Nephron (organoid): Measurements from ENCODE around the gene NRSN2.

Source experiments
- H3K27ac Mint-ChIP-seq, 3 experiments: 2 replicates each; pipeline ENCODE4 v1.8.0; 2020; ENCODE audit warnings: mixed read lengths in 3 of 3, mild to moderate bottlenecking in 2 of 3, moderate library complexity in 1 of 3
- H3K27me3 Mint-ChIP-seq: 2 replicates; pipeline ENCODE4 v1.8.0; 2021; ENCODE audit warnings: low read depth, mild to moderate bottlenecking, moderate library complexity, mixed read lengths
- H3K36me3 Mint-ChIP-seq: 2 replicates; pipeline ENCODE4 v1.8.0; 2020; ENCODE audit warnings: low read depth, mixed read lengths
- H3K4me1 Mint-ChIP-seq: 2 replicates; pipeline ENCODE4 v1.8.0; 2020; ENCODE audit warnings: mixed read lengths
- H3K4me3 Mint-ChIP-seq, 3 experiments: 2 replicates each; pipeline ENCODE4 v1.8.0; 2020; ENCODE audit warnings: mild to moderate bottlenecking in 3 of 3, mixed read lengths in 3 of 3, moderate library complexity in 2 of 3
- H3K9me3 Mint-ChIP-seq: 2 replicates; pipeline ENCODE4 v1.8.0; 2020; ENCODE audit warnings: mixed read lengths
- CTCF ChIP-seq, 3 experiments: fragments of 200-600 bp; sonication (generic); IDR thresholded peaks; one replicate each; pipeline ENCODE4 v1.5.0; 2021; ENCODE audit warnings: antibody characterized with exemption in 3 of 3; ENCODE audit not compliant: unreplicated experiment in 3 of 3

NRSN2 gene

GRCh38 chr20:358891-359555 is 12.1 kb downstream of the NRSN2 start:
- H3K4me1 Mint-ChIP-seq: peaks cover 12% of the 10 kb centered on the region
- no peak for TF ChIP-seq CTCF (IDR thresholded peaks at IDR 0.05; ENCODE audit: unreplicated experiment in 3 of 3)
- H3K27me3 Mint-ChIP-seq: no peaks in the 10 kb centered on the region
- H3K4me3 Mint-ChIP-seq: no peak overlapping the region
- H3K27ac Mint-ChIP-seq: no peak overlapping the region
- no peaks in the 10 kb centered on the region for H3K9me3 Mint-ChIP-seq
- no peaks in the 10 kb centered on the region for H3K36me3 Mint-ChIP-seq

- H3K4me1 Mint-ChIP-seq: peaks cover 12% of the 10 kb centered on the region
- no peaks in the 10 kb centered on the region for H3K9me3 Mint-ChIP-seq
- peaks cover 5% of the 10 kb centered on the region for H3K27me3 Mint-ChIP-seq
- no peak overlapping the region for H3K4me3 Mint-ChIP-seq
- TF ChIP-seq CTCF (IDR thresholded peaks at IDR 0.05; ENCODE audit: unreplicated experiment in 3 of 3): no peak
- no peaks in the 10 kb centered on the region for H3K36me3 Mint-ChIP-seq
- H3K27ac Mint-ChIP-seq: peak overlapping the region in 1 of 3 experiments; percentile 3
Measured at GRCh38 chr20:361561-361960, 14.7 kb downstream of the NRSN2 start.

GRCh38 chr20:362271-363254 is 15.7 kb downstream of the NRSN2 start:
- Mint-ChIP-seq H3K27me3 (peaks cover 5% of the 10 kb centered on the region), H3K9me3 (no peaks in the 10 kb centered on the region), H3K27ac (no peak overlapping the region), H3K4me1 (peaks cover 12% of the 10 kb centered on the region), H3K4me3 (no peak overlapping the region), H3K36me3 (no peaks in the 10 kb centered on the region)
- TF ChIP-seq CTCF (IDR thresholded peaks at IDR 0.05; ENCODE audit: unreplicated experiment in 3 of 3): peak in 1 of 3 experiments; percentile 25

GRCh38 chr20:363319-364078 is 16.6 kb downstream of the NRSN2 start:
- TF ChIP-seq CTCF (IDR thresholded peaks at IDR 0.05; ENCODE audit: unreplicated experiment in 3 of 3): no peak
- peaks cover 12% of the 10 kb centered on the region for H3K4me1 Mint-ChIP-seq
- H3K36me3 Mint-ChIP-seq: no peaks in the 10 kb centered on the region
- no peaks in the 10 kb centered on the region for H3K9me3 Mint-ChIP-seq
- H3K27ac Mint-ChIP-seq: no peak overlapping the region
- no peak overlapping the region for H3K4me3 Mint-ChIP-seq
- peaks cover 9% of the 10 kb centered on the region for H3K27me3 Mint-ChIP-seq

GRCh38 chr20:364905-365794 is 18.2 kb downstream of the NRSN2 start:
- no peaks in the 10 kb centered on the region for H3K9me3 Mint-ChIP-seq
- no peaks in the 10 kb centered on the region for H3K36me3 Mint-ChIP-seq
- no peak for TF ChIP-seq CTCF (IDR thresholded peaks at IDR 0.05; ENCODE audit: unreplicated experiment in 3 of 3)
- H3K4me3 Mint-ChIP-seq: no peak overlapping the region
- peaks cover 12% of the 10 kb centered on the region for H3K4me1 Mint-ChIP-seq
- H3K27me3 Mint-ChIP-seq: peaks cover 9% of the 10 kb centered on the region
- H3K27ac Mint-ChIP-seq: peak overlapping the region in 1 of 3 experiments; percentile 17
